ENCODE measurements around the gene ZC3H13. TPM values are rescaled to one million over a fixed set of nuclear protein-coding genes. Genes with fewer than 3 reads are reported as not detected.

The ZC3H13 gene
- total and polyA plus RNA-seq, 2 donors (not counting 1 experiment from before 2014, with no cell fraction given), result 4.8 to 65.7 TPM

- Histone ChIP-seq H4K20me1 (ENCODE audit: control insufficient read depth, insufficient read depth, low read length, poor library complexity, severe bottlenecking) (no peaks in the 10 kb centered on the region), H3K27ac (ENCODE audit: low read length in 2 of 2) (no peak overlapping the region), H2AFZ (ENCODE audit: insufficient read depth, low read depth, low read length, poor library complexity, severe bottlenecking) (no peak overlapping the region), H3K4me3 (ENCODE audit: control extremely low read depth in 1 of 5, extremely low read depth in 1 of 5, insufficient read depth in 1 of 5, low read depth in 2 of 5, low read length in 4 of 5) (no peak overlapping the region), H3K4me2 (replicated peaks; ENCODE audit: low read depth, low read length, poor library complexity, severe bottlenecking) (no peak overlapping the region), H3K36me3 (replicated peaks in 1 of 2; ENCODE audit: control extremely low read depth in 1 of 2, control insufficient read depth in 1 of 2, extremely low read depth in 1 of 2, insufficient read depth in 2 of 2, low read length in 1 of 2) (no peaks in the 10 kb centered on the region), H3K9ac (ENCODE audit: low read length) (no peak overlapping the region), H3K79me2 (ENCODE audit: control insufficient read depth, insufficient read depth, low read length) (no peaks in the 10 kb centered on the region), H3K27me3 (replicated peaks in 1 of 4; ENCODE audit: control extremely low read depth in 1 of 4, control insufficient read depth in 3 of 4, insufficient read depth in 4 of 4, low read length in 3 of 4) (no peaks in the 10 kb centered on the region), H3K9me3 (ENCODE audit: control extremely low read depth in 1 of 3, control insufficient read depth in 2 of 3, insufficient read depth in 1 of 3, low read length in 2 of 3) (no peaks in the 10 kb centered on the region), H3K4me1 (ENCODE audit: control insufficient read depth in 2 of 2, insufficient read depth in 2 of 2, low read length in 2 of 2) (no peaks in the 10 kb centered on the region)
- no peak for TF ChIP-seq EZH2 (IDR thresholded peaks at IDR 0.05; ENCODE audit: borderline replicate concordance, insufficient read depth, low read depth, low read length, poor library complexity, severe bottlenecking)
- no peak for TF ChIP-seq CTCF (IDR thresholded peaks at IDR 0.05)
- no peak for DNase-seq
- ChIA-PET CTCF (no interaction called here), POLR2A (no interaction called here)
- intact Hi-C loops (cut with micrococcal nuclease), result no loop called here
- no CpG with 5 or more reads among the region's 1 CpG for WGBS (ENCODE audit: insufficient coverage)
- H3K27me3 Mint-ChIP-seq, result no peaks in the 10 kb centered on the region
- H3K4me3 Mint-ChIP-seq, result no peak overlapping the region
- ATAC-seq (ENCODE audit: low read depth), result no peak
- H3K9me3 Mint-ChIP-seq (ENCODE audit: insufficient read depth), result no peaks in the 10 kb centered on the region
- no peak overlapping the region for H3K27ac Mint-ChIP-seq
- peaks cover 1% of the 10 kb centered on the region for H3K4me1 Mint-ChIP-seq
Measured at GRCh38 chr13:46075811-46076210, 23.3 kb upstream of the ZC3H13 start.

GRCh38 chr13:46071590-46072249 is 19.2 kb upstream of the ZC3H13 start:
- H3K4me1 ChIP-seq (ENCODE audit: control insufficient read depth in 2 of 2, insufficient read depth in 2 of 2, low read length in 2 of 2), result no peaks in the 10 kb centered on the region
- no peaks in the 10 kb centered on the region for H3K27me3 Mint-ChIP-seq
- H3K4me3 ChIP-seq (ENCODE audit: control extremely low read depth in 1 of 5, extremely low read depth in 1 of 5, insufficient read depth in 1 of 5, low read depth in 2 of 5, low read length in 4 of 5), result no peak overlapping the region
- H3K27ac ChIP-seq (ENCODE audit: low read length in 2 of 2), result no peak overlapping the region
- H3K4me3 Mint-ChIP-seq, result no peak overlapping the region
- no peaks in the 10 kb centered on the region for H3K36me3 ChIP-seq (replicated peaks in 1 of 2; ENCODE audit: control extremely low read depth in 1 of 2, control insufficient read depth in 1 of 2, extremely low read depth in 1 of 2, insufficient read depth in 2 of 2, low read length in 1 of 2)
- peaks cover 1% of the 10 kb centered on the region for H3K4me1 Mint-ChIP-seq
- intact Hi-C loops (cut with micrococcal nuclease), result no loop called here
- POLR2A ChIA-PET, result no interaction called here
- no peak overlapping the region for H3K4me2 ChIP-seq (replicated peaks; ENCODE audit: low read depth, low read length, poor library complexity, severe bottlenecking)
- H3K9ac ChIP-seq (ENCODE audit: low read length), result no peak overlapping the region
- no peak overlapping the region for H3K27ac Mint-ChIP-seq
- DNase-seq (no peak), ATAC-seq (ENCODE audit: low read depth) (no peak)
- TF ChIP-seq EZH2 (IDR thresholded peaks at IDR 0.05; ENCODE audit: borderline replicate concordance, insufficient read depth, low read depth, low read length, poor library complexity, severe bottlenecking), result no peak
- TF ChIP-seq CTCF (IDR thresholded peaks at IDR 0.05), result no peak
- H3K9me3 Mint-ChIP-seq (ENCODE audit: insufficient read depth), result no peaks in the 10 kb centered on the region
- no peak overlapping the region for H2AFZ ChIP-seq (ENCODE audit: insufficient read depth, low read depth, low read length, poor library complexity, severe bottlenecking)
- CTCF ChIA-PET, result interaction anchor here (1.3 kb wide), 1 partner anchor 219 kb away, joined by 3 read pairs; no protein-coding TSS in a partner anchor
- no peaks in the 10 kb centered on the region for H3K27me3 ChIP-seq (replicated peaks in 1 of 4; ENCODE audit: control extremely low read depth in 1 of 4, control insufficient read depth in 3 of 4, insufficient read depth in 4 of 4, low read length in 3 of 4)
- H3K9me3 ChIP-seq (ENCODE audit: control extremely low read depth in 1 of 3, control insufficient read depth in 2 of 3, insufficient read depth in 1 of 3, low read length in 2 of 3), result no peaks in the 10 kb centered on the region
- WGBS (ENCODE audit: insufficient coverage), result 86% methylated on average over 5 of the region's 5 CpGs
- no peaks in the 10 kb centered on the region for H4K20me1 ChIP-seq (ENCODE audit: control insufficient read depth, insufficient read depth, low read length, poor library complexity, severe bottlenecking)
- H3K79me2 ChIP-seq (ENCODE audit: control insufficient read depth, insufficient read depth, low read length), result no peaks in the 10 kb centered on the region

Data from B cell (primary cell).